WTC11 (cell line): ENCODE data around the gene TPRG1L. TPM values are rescaled to one million over a fixed set of nuclear protein-coding genes. Genes with fewer than 3 reads are reported as not detected.

Source experiments
- ATAC-seq: fragments of 200-7000 bp; cut with Tn5 transposase; 2 replicates; pipeline ENCODE4 v1.10.0; 2021; ENCODE audit warnings: mild to moderate bottlenecking, moderate library complexity
- CTCF ChIA-PET: fragments of 300-600 bp; sonication (Branson Sonifier 250); formaldehyde crosslinking; loops from one replicate; lab custom pipeline; 2021; ENCODE audit warnings: antibody characterized with exemption; lab: Charles Lee
- POLR2A ChIA-PET: fragments of 350-600 bp; sonication (Branson Sonifier 250); formaldehyde crosslinking; loops from one replicate; lab custom pipeline; 2021; ENCODE audit warnings: antibody characterized with exemption; lab: Charles Lee
- DNase-seq: peaks from one replicate; pipeline ENCODE4 v3.0.0; 2021; ENCODE audit warnings: low spot score
- H3K27ac Mint-ChIP-seq: 2 replicates; pipeline ENCODE4 v1.8.0; 2021; ENCODE audit warnings: mixed read lengths
- H3K27me3 Mint-ChIP-seq: 2 replicates; pipeline ENCODE4 v1.8.0; 2021; ENCODE audit warnings: low read depth, mild to moderate bottlenecking, moderate library complexity, mixed read lengths
- H3K36me3 Mint-ChIP-seq: 2 replicates; pipeline ENCODE4 v1.8.0; 2021; ENCODE audit warnings: mixed read lengths
- H3K4me1 Mint-ChIP-seq: 2 replicates; pipeline ENCODE4 v1.8.0; 2022; ENCODE audit warnings: mixed read lengths
- H3K4me3 Mint-ChIP-seq: 2 replicates; pipeline ENCODE4 v1.8.0; 2021; ENCODE audit warnings: mild to moderate bottlenecking, moderate library complexity, mixed read lengths
- H3K9me3 Mint-ChIP-seq: 2 replicates; pipeline ENCODE4 v1.8.0; 2021; ENCODE audit warnings: mixed read lengths
- AR ChIP-seq: fragments of 250-450 bp; sonication (Bioruptor Pico); IDR thresholded peaks from 2 replicates; pipeline ENCODE4 v1.9.0; 2021; ENCODE audit warnings: mild to moderate bottlenecking
- ATF3 ChIP-seq: sonication (generic); formaldehyde crosslinking; conservative IDR thresholded peaks from 2 replicates; pipeline ENCODE4 v1.8.1; 2022; ENCODE audit warnings: mild to moderate bottlenecking, missing genetic modification reagents
- CDX4 ChIP-seq: fragments of 250-450 bp; sonication (Bioruptor Pico); IDR thresholded peaks from 2 replicates; pipeline ENCODE4 v1.9.0; 2021; ENCODE audit warnings: moderate library complexity, mild to moderate bottlenecking, inconsistent platforms, borderline replicate concordance
- CTCF ChIP-seq: fragments of 200-600 bp; IDR thresholded peaks from 2 replicates; pipeline ENCODE4 v1.8.0; 2022; ENCODE audit warnings: antibody characterized with exemption
- ELF4 ChIP-seq: sonication (generic); formaldehyde crosslinking; IDR thresholded peaks from 2 replicates; pipeline ENCODE4 v1.8.1; 2022; ENCODE audit warnings: low read depth, mild to moderate bottlenecking, moderate library complexity, missing genetic modification reagents
- ESRRA ChIP-seq: sonication (generic); formaldehyde crosslinking; IDR thresholded peaks from 2 replicates; pipeline ENCODE4 v1.8.1; 2022; ENCODE audit warnings: mild to moderate bottlenecking, missing genetic modification reagents, borderline replicate concordance
- ETV6 ChIP-seq: sonication (generic); formaldehyde crosslinking; IDR thresholded peaks from 2 replicates; pipeline ENCODE4 v1.8.1; 2022; ENCODE audit warnings: mild to moderate bottlenecking, missing genetic modification reagents
- FOXJ3 ChIP-seq: sonication (generic); formaldehyde crosslinking; IDR thresholded peaks from 2 replicates; pipeline ENCODE4 v1.9.0; 2021; ENCODE audit warnings: missing genetic modification reagents, mild to moderate bottlenecking, borderline replicate concordance
- FOXK1 ChIP-seq: sonication (generic); formaldehyde crosslinking; IDR thresholded peaks from 2 replicates; pipeline ENCODE4 v1.8.0; 2022; ENCODE audit warnings: mild to moderate bottlenecking, moderate library complexity, missing genetic modification reagents
- IRF2 ChIP-seq: sonication (generic); formaldehyde crosslinking; IDR thresholded peaks from 2 replicates; pipeline ENCODE4 v1.8.0; 2022; ENCODE audit warnings: low read depth, missing genetic modification reagents, borderline replicate concordance
- JAZF1 ChIP-seq: fragments of 250-450 bp; sonication (Bioruptor Pico); IDR thresholded peaks from 2 replicates; pipeline ENCODE4 v1.9.0; 2021; ENCODE audit warnings: moderate library complexity, mild to moderate bottlenecking, inconsistent platforms
- NFE2L1 ChIP-seq: sonication (generic); formaldehyde crosslinking; IDR thresholded peaks from 2 replicates; pipeline ENCODE4 v1.8.1; 2023; ENCODE audit warnings: missing genetic modification reagents
- NR3C1 ChIP-seq: sonication (generic); formaldehyde crosslinking; conservative IDR thresholded peaks from 2 replicates; pipeline ENCODE4 v1.8.1; 2023; ENCODE audit warnings: low read depth, mild to moderate bottlenecking, missing genetic modification reagents
- PRRX2 ChIP-seq: fragments of 250-450 bp; sonication (Bioruptor Pico); IDR thresholded peaks from 2 replicates; pipeline ENCODE4 v1.8.0; 2021; ENCODE audit warnings: mild to moderate bottlenecking
- SMAD3 ChIP-seq: sonication (generic); formaldehyde crosslinking; IDR thresholded peaks from 2 replicates; pipeline ENCODE4 v1.8.0; 2022; ENCODE audit warnings: missing genetic modification reagents, mild to moderate bottlenecking, borderline replicate concordance
- SMAD4 ChIP-seq: sonication (generic); formaldehyde crosslinking; IDR thresholded peaks from 2 replicates; pipeline ENCODE4 v1.8.0; 2022; ENCODE audit warnings: mild to moderate bottlenecking, missing genetic modification reagents
- SOX15 ChIP-seq: fragments of 250-450 bp; sonication (Bioruptor Pico); IDR thresholded peaks from 2 replicates; pipeline ENCODE4 v1.9.0; 2021; ENCODE audit warnings: mild to moderate bottlenecking
- STAT6 ChIP-seq: sonication (generic); formaldehyde crosslinking; conservative IDR thresholded peaks from 2 replicates; pipeline ENCODE4 v1.8.1; 2023; ENCODE audit warnings: mild to moderate bottlenecking, low read depth, missing genetic modification reagents, moderate library complexity
- TEAD4 ChIP-seq: sonication (generic); formaldehyde crosslinking; IDR thresholded peaks from 2 replicates; pipeline ENCODE4 v1.8.0; 2022; ENCODE audit warnings: mild to moderate bottlenecking, missing genetic modification reagents
- ZBTB21 ChIP-seq: sonication (generic); formaldehyde crosslinking; IDR thresholded peaks from 2 replicates; pipeline ENCODE4 v1.8.1; 2023; ENCODE audit warnings: mild to moderate bottlenecking, missing genetic modification reagents, borderline replicate concordance
- ZMAT4 ChIP-seq: fragments of 250-450 bp; sonication (Bioruptor Pico); IDR thresholded peaks from 2 replicates; pipeline ENCODE4 v1.9.0; 2021; ENCODE audit warnings: mild to moderate bottlenecking
- ZNF423 ChIP-seq: fragments of 250-450 bp; sonication (Bioruptor Pico); IDR thresholded peaks from 2 replicates; pipeline ENCODE4 v2.1.2; 2022; ENCODE audit warnings: mild to moderate bottlenecking, moderate library complexity
- ZNF425 ChIP-seq: fragments of 250-450 bp; sonication (Bioruptor Pico); conservative IDR thresholded peaks from 2 replicates; pipeline ENCODE4 v1.9.0; 2021; ENCODE audit warnings: mild to moderate bottlenecking
- total RNA-seq: library from RNA; stranded (reverse); gene quantifications from 3 replicates; pipeline ENCODE4 v1.2.3, GENCODE V29; 2021

TPRG1L gene
- total RNA-seq, 1 experiment from 2014 or later, result 20.9 TPM

- Mint-ChIP-seq H3K4me1 (peaks cover 40% of the 10 kb centered on the region), H3K27ac (no peak overlapping the region), H3K4me3 (no peak overlapping the region), H3K9me3 (no peaks in the 10 kb centered on the region), H3K27me3 (peaks cover 23% of the 10 kb centered on the region), H3K36me3 (no peaks in the 10 kb centered on the region)
- POLR2A ChIA-PET, result interaction anchor here (0.6 kb wide), 1 partner anchor 470 kb away, joined by 3 read pairs; no protein-coding TSS in a partner anchor
- peak; percentile 74 for DNase-seq
- ATAC-seq, result no peak
- peak; percentile 75 for TF ChIP-seq CTCF
- no peak for TF ChIP-seq SOX15 (CRISPR knock-in tag)
- no peak for TF ChIP-seq SMAD3 (CRISPR knock-in tag)
- peak; percentile 56 for TF ChIP-seq ZNF423 (CRISPR knock-in tag)
- TF ChIP-seq FOXK1 (CRISPR knock-in tag), result no peak
- no peak for TF ChIP-seq FOXJ3 (CRISPR knock-in tag)
- TF ChIP-seq ESRRA (CRISPR knock-in tag), result no peak
- no peak for TF ChIP-seq ZNF425
- no peak for TF ChIP-seq CDX4 (CRISPR knock-in tag)
- TF ChIP-seq PRRX2 (CRISPR knock-in tag), result no peak
- no peak for TF ChIP-seq ELF4 (CRISPR knock-in tag)
- TF ChIP-seq NR3C1 (CRISPR knock-in tag), result no peak
- TF ChIP-seq JAZF1, result no peak
- no peak for TF ChIP-seq ETV6 (CRISPR knock-in tag)
- no peak for TF ChIP-seq STAT6
- no peak for TF ChIP-seq IRF2
- CTCF ChIA-PET, result interaction anchor here (0.6 to 1.6 kb wide), 8 partner anchors 9 to 161 kb away, joined by 3 to 6 read pairs (median 3); partner anchors contain the start of genes TPRG1L and WRAP73
These were observed 9.8 kb upstream of the TPRG1L start for GRCh38 chr1:3614755-3615742.

GRCh38 chr1:3616861-3617260, 8.0 kb upstream of the TPRG1L start:
- H3K27ac Mint-ChIP-seq, result no peak overlapping the region
- ATAC-seq, result no peak

More at GRCh38 chr1:3616861-3617260, 8.0 kb upstream of the TPRG1L start:
- POLR2A ChIA-PET, result no interaction called here
- Mint-ChIP-seq H3K36me3 (no peaks in the 10 kb centered on the region), H3K4me1 (peaks cover 34% of the 10 kb centered on the region), H3K27me3 (peaks cover 24% of the 10 kb centered on the region), H3K4me3 (no peak overlapping the region), H3K9me3 (no peaks in the 10 kb centered on the region)
- no peak for DNase-seq
- TF ChIP-seq NFE2L1 (CRISPR knock-in tag), result no peak
- TF ChIP-seq ESRRA (CRISPR knock-in tag), result no peak
- no peak for TF ChIP-seq ATF3 (CRISPR knock-in tag)
- no peak for TF ChIP-seq ZMAT4 (CRISPR knock-in tag)
- TF ChIP-seq ZBTB21, result no peak
- TF ChIP-seq AR (CRISPR knock-in tag), result no peak
- no peak for TF ChIP-seq TEAD4
- TF ChIP-seq SMAD4, result no peak
- CTCF ChIA-PET, result interaction anchor here (1.2 to 1.7 kb wide), 3 partner anchors 126 to 164 kb away, joined by 3 to 9 read pairs (median 7); no protein-coding TSS in a partner anchor
